Renal cortical epithelial cell (primary cell): ENCODE data around the gene CISD1. TPM values are rescaled to one million over a fixed set of nuclear protein-coding genes. Genes with fewer than 3 reads are reported as not detected.
"Not testable (repeated sequence)": the region's sequence is repeated elsewhere in the genome, so short reads cannot be mapped to it uniquely, and the experiment has no call there.

Experiments
- DNase-seq: peaks from one replicate; pipeline ENCODE4 v3.0.0-alpha.2; 2011; ENCODE audit warnings: low read depth
- total RNA-seq: library from RNA; depleted of rRNA; stranded (reverse); fragments of >200 nt; gene quantifications from 2 replicates; pipeline ENCODE4 v1.2.3, GENCODE V29; 2014

The CISD1 gene
- 25.0 and 42.2 TPM in 2 replicates for total RNA-seq

DNA sequence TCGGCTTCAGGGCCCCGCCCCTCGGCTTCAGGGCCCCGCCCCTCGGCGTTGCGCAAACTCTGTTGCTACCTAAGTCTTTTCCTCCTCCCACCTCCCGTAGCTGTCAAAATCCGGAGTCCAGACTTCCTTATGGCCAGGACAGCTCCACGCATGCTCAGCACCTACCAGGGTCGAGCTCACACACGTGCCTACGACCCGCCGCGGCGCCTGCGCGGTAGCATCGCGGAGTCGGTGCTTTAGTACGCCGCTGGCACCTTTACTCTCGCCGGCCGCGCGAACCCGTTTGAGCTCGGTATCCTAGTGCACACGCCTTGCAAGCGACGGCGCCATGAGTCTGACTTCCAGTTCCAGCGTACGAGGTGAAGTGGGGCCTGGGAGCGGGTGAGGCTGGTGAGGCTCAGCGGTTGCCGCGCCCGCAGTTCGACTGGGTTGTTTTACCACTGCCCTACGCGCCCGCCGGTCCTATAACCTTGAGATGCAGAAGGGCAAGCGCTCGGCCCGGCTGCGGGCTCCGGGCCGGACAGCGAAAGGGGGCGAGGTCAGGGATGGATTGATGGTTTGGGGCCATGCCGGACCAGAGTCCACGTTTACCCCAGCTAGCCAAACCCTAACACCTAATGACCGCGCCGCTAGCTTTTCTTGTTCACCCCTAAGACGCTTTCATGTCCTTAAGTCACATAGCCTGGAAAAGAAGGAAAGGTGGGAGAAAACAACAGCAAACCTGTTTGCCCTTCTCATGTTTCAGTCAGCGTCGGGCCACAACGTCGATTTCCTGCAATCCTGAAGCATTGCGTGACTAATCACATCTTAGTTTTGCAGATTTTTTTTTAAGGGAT is at the start of gene CISD1:
CISD1 (plus strand) TSS at position 217 of the 836 bp plus-strand sequence; CDS start at position 329, 112 bp downstream.
- DNase-seq = peak; percentile 99

DNA sequence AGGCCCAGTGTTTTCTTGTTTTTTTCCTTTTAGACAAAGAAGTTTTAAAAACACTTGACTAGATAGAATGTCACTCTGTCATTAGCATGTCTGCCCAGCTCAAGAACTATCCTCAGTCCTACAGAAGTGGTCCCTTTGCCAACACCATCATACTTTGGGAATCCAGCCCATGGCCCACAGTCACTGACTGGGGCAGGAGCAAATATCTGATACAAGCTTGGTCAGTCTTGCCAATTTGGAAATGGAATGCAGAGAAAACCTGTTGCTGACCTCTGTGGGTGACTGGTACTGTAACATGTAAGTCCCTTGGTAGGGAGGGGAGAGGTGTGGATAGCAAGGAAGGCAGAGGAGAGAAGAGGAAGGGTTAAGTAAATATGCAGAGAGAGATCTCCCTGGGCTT is 49.1 kb upstream of the CISD1 start:
- peak; percentile 14 for DNase-seq

DNA sequence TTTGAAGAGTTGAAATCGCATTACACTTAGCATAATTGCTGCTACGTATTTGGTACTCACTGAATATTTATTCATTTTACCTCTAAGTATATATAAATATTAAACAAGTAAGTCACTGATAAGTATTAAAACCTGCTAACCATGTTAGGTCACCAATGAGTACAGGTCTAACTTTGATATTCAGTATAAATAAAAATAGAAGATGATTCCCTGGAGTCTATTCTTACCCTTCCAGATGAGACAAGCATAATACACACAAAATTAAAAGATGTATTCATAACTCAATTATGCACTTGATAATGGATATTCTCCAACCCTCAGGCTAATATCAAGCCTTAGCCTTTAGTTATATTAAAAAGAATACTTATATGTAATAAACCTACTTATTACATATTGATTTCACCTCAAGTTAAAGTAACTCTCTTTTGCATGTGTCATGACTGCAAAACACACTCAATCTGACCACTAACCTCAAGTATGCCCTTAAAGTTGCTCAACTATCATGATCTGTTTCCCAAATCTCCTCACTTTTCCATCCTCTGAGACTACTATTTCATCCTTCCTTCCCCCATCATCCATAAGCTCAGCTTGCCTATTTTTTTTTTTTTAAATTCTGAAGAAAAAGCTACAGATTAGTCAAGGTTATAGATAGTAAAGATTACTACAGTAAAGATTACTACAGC is 48.1 kb upstream of the CISD1 start:
- peak; percentile 63 for DNase-seq

DNA sequence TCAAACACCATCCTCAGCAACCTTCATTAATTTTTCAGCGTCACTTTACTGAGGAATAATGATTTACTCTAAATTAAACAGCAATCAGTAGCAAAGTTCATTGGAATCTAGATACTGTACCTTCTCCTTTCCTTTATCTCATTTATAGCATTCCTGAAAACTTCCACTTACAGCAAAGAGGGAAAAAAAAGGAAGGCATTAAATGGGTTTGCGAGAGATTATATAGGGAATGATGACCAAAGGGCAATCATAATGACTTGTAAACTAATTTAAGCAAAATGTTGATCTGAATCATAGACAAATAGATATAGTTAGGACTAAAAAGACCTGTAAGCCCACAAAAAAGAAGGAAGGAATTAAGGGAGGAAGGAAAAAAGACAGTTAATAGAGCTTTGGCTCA is 43.3 kb upstream of the CISD1 start:
- no peak for DNase-seq

DNA sequence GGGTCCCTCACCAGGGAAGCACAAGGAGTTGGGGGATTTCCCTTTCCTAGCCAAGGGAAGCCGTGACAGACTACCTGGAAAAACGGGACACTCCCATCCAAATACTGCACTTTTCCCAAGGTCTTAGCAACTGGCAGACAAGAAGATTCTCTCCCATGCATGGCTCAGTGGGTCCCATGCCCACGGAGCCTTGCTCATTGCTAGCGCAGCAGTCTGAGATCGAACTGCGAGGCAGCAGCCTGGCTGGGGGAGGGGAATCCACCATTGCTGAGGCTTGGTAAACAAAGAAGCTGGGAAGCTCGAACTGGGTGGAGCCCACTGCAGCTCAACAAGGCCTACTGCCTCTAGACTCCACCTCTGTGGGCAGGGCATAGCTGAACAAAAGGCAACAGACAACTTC is 39.1 kb upstream of the CISD1 start:
- not testable (repeated sequence) for DNase-seq

DNA sequence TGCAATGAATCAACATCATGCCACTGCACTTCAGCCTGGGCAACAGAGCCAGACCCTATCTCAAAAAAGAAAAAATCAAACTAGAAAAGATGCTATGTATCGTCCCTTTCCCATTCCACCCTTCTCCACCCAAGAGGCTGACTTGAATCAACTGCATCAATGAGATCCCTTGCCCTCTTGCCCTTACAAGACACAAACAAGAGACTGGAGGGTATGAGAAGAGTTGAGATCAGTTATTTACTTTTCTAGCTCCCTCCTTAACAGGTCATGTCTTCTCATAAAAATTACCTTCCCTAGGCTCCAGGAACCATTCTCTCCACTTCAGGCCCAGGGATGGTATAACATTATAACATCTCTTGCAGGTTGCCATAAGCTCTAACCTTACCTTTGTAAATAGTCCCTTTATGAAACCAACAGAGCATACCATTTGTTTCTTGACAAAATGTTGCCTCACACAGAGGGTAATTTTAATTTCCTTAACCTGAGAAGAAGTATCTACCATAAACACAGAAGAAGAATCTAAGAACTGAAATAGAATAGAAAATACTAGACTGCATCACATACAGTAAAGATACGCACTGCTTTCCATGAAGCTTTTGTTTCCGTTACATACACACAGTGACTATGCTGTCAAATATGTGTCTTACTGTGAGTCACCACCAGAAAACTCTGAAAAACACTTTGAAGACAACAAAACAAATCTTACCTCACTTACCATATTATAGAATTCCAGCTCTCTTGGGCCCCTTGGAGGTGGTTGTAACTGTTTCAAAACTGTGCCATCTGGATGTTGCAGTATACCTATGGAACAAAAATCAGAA is 31.7 kb upstream of the CISD1 start:
- peak; percentile 99 for DNase-seq

DNA sequence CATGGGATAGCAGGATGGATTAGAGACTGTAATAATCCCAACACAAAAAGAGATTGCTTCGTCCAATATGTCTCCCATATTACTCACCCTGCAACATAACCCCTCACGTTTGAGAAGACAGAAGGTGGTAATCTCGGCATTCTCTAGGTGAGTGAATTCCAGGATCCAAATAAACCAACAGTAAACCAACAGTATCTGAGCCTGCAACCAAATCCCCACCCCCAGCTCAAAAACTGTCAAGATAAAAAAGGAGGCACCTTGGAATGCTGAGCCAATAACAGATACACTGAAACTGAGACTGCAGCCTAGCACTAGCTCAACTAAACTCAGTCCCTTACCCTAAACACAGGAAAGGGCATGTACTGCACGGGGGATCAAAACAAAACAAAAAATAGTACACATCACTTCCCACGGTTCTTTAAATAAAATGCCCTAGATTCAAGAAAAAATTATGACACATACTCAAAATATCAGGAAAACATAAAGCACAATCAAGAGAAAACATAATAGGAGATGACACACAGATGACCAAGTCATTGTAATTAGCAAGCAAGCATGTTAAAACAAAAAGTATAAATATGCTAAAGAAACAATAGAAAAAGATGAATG is 29.3 kb upstream of the CISD1 start:
- DNase-seq = no peak

DNA sequence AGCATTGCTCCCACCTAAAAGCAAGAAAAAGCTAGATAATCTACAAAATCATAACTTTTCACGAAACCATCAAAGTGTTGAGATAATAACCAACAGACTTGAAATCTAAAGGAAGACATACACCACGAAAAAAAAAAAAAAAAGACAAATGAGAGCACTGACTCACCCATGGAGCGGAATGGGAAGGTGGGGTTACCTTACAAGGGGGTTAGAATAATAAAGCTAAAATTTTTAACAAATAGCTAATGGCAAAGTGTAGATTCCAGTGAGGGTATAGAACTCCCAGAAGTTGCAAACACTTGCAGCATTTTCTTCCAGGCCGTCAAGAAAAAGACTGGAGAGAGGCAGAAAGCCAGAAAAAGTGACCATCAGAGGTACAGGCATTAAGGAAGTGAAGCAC is 28.4 kb upstream of the CISD1 start:
- peak; percentile 38 for DNase-seq

DNA sequence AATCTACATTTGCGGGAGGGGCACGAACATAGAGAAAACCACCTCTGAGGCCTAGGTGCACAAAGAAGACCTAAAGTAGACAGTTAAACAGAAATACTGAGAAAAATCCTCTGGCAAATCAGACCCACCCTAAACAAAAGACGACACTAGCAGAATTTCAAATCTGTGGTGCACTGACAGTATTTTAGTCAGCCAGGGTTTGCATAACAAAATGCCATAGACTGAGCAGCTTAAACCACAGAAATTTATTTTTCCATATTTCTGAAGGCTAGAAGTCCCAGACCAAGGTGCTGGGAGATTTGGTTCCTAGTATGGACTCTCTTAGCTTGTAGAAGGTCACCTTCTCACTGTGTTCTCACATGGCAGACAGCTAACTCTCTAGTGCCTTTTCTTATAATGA is 27.6 kb upstream of the CISD1 start:
- DNase-seq = no peak

DNA sequence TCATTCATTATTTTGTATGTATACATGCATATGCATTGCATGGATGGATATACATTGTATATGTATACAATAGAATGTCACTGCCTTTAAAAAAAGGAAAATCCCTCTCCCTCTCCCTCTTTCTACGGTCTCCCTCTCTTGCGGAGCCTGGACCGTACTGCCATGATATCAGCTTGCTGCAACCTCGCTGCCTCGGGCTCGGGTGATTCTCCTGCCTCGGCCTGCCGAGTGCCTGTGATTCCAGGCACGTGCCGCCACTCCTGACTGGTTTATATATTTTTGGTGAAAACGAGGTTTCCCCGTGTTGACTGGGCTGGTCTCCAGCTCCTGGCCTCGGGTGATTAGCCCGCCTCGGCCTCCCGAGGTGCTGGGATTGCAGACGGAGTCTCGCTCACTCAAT is 25.7 kb upstream of the CISD1 start:
- no peak for DNase-seq

DNA sequence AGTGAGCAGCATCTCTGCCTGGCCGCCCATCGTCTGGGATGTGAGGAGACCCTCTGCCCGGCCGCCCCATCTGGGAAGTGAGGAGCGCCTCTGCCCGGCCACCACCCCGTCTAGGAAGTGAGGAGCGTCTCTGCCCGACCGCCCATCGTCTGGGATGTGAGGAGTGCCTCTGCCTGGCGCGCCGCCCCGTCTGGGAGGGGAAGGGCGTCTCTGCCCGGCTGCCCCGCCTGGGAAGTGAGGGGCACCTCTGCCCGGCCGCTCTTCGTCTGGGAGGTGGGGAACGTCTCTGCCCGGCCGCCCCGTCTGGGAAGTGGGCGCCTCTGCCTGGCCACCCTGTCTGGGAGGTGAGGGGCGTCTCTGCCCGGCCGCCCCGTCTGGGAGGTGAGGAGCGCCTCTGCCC is 25.2 kb upstream of the CISD1 start:
- not testable (repeated sequence) for DNase-seq

DNA sequence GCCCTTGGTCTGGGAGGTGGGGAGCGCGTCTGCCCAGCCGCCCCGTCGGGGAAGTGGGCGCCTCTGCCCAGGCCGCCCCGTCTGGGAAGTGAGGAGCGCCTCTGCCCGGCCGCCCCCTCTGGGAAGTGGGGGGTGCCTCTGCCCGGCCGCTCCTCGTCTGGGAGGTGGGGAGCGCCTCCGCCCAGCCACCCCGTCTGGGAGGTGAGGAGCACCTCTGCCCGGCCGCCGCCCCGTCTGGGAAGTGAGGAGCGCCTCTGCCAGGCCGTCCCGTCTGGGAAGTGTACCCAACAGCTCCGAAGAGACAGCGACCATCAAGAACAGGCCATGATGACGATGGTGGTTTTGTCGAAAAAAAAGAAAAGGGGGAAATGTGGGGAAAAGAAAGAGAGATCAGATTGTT is 24.7 kb upstream of the CISD1 start:
- DNase-seq = not testable (repeated sequence)

DNA sequence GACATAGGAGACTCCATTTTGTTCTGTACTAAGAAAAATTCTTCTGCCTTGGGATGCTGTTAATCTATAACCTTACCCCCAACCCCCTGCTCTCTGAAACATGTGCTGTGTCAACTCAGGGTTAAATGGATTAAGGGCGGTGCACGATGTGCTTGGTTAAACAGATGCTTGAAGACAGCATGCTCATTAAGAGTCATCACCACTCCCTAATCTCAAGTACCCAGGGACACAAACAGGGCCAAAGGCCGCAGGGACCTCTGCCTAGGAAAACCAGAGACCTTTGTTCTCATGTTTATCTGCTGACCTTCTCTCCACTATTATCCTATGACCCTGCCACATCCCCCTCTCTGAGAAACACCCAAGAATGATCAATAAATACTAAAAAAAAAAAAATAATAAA is 24.3 kb upstream of the CISD1 start:
- DNase-seq = not testable (repeated sequence)

DNA sequence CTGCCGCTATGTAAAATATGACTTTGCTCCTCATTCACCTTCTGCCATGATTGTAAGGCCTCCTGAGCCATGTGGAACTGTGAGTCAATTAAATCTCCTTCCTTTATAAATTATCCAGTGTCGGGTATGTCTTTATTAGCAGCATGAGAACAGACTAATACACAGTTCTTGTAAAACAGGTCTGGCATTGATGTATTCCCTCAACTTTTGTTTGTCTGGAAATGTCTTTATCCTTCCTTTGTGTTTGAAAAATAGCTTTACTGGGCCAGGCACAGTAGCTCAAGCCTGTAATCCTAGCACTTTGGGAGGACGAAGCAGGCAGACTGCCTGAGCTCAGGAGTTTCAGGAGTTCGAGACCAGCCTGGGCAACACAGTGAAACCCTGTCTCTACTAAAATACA is 15.8 kb upstream of the CISD1 start:
- no peak for DNase-seq

DNA sequence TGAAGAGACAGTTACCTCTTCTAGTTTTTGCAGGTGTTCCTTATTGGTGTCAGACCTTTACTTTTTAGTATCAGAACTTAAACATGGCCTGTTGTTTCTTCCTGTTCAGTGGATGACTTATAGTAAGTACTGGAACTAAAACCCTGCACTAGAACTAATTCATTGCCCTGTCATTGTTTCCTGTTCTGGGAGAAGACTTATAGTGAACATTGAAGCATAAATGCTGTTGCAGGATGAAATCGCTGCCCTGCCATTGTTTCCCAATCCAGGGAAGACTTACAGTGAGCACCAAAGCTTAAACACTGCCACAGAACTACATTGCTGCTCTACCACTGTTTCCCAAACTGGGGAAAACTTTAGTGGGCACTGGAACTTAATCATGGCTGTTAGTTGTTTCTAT is 14.3 kb upstream of the CISD1 start:
- no peak for DNase-seq

DNA sequence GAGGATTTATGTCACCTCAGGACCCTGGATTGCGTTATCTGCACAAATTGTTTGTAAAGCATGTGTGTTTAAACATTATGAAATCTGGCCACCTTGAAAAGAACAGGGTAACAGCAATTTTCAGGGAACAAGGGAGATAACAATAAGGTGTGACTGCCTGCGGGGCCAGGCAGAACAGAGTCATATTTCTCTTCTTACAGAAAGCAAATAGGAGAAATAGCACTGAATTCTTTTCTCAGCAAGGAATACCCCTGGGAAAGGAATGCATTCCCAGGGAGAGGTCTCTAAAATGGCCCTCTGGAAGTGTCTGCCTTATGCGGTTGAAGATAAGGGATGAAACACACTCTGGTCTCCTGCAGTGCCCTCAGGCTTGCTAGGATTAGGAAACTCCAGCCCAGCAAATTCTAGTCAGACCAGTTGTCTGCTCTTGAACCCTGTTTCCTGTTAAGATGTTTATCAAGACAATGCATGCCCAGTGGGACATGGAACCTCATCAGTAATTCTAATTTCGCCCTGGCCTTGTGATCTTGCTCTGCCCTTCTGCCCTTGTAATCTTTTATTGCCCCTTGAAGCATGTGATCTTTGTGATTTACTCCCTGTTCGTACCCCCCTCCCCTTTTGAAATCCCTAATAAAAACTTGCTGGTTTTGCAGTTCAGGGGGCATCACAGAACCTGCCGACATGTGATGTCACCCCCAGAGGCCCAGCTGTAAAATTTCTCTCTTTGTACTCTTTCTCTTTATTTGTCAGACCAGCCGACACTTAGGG is 12.8 kb upstream of the CISD1 start:
- DNase-seq = not testable (repeated sequence)

DNA sequence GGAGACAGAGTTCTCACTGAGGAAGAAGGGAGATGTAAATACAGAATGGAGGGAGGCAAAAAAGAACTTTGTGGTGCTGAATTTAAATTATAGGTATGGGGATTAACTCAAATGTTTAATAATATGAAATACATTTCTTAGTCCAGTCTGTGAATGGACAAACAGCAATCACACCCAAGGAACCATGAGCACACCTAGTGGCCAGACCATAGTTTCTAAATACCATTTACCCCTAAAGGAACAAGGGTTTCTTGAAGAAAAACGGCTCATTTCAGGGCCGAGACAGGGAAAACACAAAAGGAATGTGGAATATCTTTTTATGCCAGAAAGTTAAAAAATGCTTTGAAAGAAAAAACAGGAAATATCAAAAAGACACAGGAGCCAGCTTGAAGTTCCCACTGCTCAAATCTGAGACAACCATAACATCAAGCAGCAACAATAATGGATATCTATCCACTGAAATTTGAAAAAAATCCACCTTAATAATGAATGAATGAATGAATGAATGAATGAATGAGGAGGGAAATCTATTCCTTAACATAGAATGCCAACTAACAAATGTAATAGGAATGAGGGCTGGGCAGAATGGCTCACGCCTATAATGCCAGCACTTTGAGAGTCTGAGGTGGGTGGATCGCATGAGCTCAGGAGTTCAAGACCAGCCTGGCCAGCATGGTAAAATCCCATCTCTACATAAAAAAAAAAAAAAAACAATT is 9.8 kb upstream of the CISD1 start:
- DNase-seq = no peak

DNA sequence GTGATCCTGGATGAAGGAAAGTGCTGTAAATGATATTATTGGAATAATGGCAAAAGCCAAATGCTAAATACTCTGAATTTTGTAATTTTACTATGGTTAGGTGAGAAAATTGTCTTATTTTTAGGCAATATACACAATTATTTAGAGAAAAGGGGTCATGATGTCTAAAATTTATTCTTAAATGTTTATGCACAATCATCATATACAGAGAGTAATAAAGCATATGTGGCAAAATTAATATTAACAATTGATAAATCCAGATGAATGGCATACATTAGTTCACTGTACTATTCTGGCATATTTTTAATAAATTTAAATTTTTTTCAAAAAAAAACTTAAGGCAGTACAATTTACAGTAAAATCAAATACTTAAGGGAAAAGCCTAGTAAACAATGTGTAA is 8.6 kb upstream of the CISD1 start:
- no peak for DNase-seq

DNA sequence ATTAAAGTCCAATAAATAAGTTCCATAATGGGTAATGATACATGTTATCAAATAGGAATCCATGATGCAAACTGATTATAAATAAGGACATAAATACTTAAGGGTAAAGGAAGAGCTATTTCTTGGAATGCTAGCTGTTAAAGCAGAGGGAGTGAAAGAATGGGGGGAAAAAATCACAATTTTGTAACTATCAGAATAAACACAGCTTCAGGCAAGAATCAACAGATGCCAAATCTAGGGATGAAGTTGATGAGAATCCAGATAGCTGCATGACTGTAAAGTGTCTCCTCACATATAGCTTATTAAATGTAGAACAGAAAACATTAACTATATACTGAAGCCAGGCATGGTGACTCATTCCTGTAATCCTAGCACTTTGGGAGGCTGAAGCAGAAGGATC is 6.2 kb upstream of the CISD1 start:
- DNase-seq = no peak

DNA sequence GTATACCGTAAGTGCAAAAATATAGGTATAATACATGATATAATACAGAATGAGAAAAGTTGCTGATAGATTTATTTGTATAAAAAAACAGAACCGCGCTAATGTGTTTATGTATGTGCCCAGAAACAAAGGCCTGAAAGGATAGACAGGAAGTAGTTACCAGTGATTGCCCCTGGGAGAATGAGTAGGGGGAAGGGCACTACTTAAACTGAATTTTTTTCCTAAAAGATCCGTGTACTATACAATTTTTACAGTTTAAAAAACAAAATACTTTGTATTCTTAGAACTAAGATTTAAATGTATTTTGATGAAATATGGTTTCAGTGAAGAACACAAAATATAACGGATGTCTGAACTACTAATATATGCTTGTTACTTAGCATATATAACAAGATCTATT is 4.2 kb upstream of the CISD1 start:
- DNase-seq = no peak

DNA sequence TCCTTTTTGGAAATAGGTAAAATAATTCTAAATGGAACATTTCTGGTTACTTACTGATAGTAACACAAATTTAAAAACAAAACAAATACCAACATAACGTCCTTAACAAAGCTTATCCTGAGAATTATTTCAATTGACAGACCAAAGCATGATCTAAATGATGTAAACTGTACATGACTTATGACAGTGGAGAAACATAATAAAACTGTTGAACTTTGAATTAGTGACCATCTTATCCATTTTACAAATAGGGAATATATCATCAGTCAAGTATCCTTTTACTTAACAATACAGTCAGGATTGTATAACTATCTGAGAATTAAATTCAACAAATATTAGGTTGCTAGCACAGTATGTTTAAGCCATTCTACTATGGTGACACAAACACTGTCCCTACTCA is 3.7 kb upstream of the CISD1 start:
- no peak for DNase-seq
